Renal cortical epithelial cell (primary cell): ENCODE measurements around the gene CNPY1. TPM values are rescaled to one million over a fixed set of nuclear protein-coding genes. Genes with fewer than 3 reads are reported as not detected.

Source experiments
- DNase-seq: peaks from one replicate; pipeline ENCODE4 v3.0.0-alpha.2; 2011; ENCODE audit warnings: low read depth
- total RNA-seq: library from RNA; depleted of rRNA; stranded (reverse); fragments of >200 nt; gene quantifications from 2 replicates; pipeline ENCODE4 v1.2.3, GENCODE V29; 2014

Gene CNPY1
- total RNA-seq, 1 donor from 2014 or later, result not detected

DNA sequence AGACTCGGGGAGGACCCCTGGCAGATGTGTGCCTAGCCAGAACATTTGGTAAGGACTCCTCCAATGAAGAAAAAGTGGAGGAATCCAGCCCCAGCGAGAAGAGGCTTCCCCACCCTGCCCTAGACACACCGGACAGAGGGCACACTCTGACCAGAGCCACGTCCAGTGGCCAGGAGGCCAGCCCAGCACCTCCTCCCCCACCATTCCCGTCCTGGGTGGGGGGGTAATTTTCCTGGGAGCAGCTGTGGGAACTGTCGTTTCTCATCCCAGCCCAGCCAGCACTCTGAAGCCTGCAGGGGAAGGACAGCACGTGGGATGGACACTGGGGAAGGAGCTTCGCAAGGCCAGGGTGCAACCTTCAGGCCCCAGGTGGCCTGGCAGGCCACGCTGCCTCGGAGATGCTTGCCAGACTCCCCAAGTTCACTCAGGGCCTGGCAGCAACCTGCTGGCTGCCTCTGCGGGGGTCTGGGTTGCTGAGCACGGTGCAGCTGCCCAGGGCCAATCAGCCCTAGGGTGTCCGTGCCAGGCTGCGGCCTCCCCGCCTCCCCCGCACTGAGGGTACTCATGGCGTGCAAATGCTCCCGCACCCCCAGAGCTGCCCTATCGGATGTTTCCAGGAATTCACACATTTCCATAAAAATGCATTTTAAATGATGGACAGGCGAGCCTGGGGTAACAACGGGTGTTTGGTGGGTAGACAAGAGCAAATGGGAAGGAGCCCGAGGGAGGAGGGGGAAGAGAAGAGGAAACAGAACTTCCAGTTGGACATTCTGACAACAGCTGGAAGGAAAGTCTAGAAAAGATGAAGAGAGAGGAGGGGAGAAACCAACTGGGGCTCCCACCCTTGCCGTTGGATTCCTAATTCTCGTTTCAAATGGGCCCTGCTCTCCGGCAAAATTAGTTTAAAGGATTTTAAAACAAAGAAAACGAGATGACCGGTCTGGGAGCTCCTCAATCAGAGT is 90.3 kb downstream of the CNPY1 start:
- no peak for DNase-seq

DNA sequence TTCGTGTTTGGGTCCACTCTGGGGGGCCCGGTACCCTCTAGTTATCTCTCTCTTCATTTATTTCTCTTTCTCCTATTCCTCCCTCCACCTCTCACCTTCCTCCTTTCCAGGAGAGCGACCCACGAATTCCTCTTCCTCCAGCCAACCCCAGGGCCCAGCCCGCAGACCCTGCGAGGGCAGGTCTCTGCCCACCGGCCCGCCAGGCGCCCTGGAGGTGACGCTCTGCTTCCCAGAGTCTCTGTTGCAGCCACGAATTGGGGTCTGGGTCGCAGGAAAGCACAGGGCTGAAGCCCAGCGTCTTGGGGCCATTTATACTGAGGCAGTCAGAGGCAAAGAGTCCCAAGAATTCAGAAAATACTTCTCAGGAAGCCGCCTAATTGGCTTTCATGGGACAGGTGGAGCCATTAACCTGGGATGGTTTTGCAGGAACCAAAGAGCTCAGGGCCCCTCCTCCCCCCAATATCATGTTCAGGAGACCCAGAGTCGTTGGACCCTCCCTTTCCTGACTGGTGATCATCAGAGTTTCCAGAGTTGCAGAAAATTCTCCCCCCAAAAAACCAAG is 91.1 kb downstream of the CNPY1 start:
- DNase-seq, result no peak

DNA sequence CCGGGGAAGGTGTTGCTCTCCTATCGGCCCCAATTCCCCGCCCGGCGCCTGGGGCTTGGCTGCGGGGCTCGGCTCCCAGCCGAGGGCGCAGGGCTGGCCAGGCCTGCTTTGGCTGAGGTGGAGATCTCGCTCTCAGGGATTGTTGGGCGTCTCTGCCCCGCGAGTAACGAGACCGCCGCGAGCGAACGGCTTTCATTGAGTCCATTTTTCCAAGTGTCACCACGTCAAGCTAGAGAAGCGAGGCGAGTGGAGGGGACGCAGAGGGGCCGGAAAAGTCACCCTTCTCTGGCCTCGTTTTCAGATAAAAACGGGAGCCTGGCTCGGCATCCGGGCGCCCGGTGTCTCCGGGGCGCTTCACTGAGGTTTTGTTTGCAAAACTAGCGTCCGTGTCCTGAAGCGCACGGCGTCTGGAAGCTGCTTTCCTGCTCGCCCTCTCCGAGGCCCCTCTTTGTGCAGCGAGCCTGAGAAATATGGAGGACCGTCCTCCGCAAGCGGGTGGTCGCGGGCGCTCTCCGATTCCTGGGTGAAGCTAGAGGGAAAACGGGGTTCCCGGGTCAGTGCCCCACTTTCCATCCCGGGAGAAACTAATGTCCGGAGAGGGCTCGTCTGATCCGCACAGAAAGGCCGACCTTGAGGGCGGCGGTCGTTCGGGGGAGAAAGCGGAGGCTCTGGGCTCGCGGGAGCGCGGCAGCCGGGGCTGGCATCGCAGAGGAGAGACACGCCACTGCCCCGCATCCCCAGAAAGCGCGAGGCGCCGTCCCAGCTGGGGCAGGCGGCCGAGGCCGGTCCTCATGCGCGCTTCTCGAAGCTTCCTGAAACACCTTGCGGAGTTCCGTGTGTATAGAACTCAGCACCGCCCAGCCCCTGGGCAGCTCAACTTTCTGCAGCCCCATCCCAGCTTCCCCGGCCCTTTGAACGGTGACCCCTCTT is 91.9 kb downstream of the CNPY1 start:
- no peak for DNase-seq

DNA sequence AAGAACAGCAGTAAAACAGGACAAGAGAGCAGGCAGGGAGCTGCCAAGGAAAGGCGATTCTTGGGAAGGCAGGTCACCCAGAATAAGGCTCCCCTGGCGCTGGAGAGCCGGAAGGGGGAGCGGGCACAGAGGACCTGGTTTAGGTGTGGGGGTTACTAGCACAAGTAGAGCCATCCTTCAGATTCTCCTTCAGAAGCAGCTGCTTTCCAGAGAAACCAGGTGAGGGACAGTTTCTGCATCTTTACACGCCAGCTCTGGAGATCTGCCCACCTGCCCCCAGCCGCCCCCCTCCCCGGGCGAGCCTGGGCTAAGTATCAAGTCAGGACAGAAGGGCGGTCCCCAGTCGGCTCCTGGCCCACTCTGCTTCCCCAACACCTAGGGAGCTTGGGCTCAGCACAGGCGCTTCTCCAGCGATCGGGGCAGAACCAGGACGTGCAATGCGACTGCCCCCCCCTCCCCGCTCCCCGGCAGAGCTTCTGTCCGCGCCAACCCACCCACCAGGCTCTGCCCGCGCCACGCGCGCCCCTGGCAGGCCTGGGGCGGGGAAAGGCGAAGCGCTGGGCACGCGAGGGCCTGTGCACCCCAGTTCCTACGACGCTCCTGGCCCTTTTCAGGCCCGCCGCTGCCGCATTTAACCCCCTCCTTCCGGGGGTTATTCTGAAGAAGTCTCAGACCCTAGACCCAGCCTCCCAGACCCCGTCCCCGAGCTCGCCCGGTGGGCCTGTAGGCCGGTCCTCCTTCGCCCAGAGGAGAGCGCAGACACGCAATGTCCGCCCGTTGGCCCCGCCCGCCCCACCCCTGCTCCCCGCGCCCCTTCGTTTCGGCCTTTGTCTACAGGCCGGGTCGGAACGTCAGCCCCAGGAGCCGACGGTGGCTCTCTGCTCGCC is 92.8 kb downstream of the CNPY1 start:
- DNase-seq, result no peak

DNA sequence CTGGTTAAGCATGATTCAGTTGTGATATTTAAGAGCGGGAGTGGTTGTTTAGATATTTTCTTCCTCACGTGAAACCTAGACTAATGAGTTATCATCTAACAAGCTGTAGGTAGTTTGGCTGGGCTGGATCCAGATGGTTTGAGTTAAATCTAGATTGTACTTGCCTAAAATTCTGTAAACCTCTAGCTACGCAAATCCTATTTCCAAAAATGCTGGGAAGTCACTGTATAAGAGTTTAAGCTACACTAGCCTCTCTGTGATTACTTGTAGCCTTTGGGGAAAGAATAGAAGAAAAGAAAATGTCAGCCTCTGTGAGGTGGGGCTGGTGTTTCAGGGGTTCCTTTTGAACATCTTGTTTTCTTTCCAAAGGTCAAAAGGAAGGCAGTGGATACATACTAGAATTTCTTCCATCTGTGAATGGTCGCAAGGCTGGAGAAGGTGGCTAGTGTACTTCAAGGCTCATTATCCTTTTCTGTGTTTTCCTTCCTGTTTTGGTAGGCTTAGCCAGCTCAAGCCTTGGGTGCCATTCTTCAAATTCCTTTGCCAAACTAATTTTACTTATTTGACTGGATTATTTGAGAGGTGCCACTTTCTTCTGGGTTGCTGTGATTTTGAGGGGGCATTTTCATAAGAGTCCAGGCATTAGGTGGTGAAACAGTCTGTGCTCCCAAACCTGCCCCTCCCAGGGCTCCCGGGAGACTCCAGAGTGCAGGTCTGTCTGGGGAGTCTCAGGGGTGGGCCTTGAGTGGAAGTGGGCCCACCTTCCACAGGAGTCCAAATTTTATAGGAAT is 93.7 kb downstream of the CNPY1 start:
- no peak for DNase-seq

DNA sequence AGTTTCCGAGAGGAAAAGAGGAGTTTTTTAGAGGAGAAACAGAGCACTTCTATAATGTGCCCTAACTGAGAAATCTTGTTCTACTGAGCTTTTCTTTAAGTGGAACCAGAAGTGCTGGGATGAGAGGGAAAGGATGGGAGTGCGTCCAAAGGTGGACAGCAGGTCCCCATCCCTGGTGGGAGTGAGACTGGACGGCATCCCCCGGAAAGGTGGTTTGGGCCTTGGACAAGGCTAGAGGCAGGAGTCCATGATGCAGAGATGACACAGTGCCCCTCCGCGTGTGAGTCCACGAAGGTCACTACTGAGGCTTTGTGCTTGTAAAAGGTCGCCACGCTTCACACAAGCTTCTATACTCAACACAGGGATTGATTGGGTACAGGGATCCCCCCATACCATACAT is 94.5 kb downstream of the CNPY1 start:
- no peak for DNase-seq

Other genes starting within 250 kb of the CNPY1 start
- gene INSIG1, start 248.7 kb downstream of the CNPY1 start, total RNA-seq, result 33.7 and 734 TPM in 2 replicates
- 0.05 TPM in 1 of 2 replicates, not detected in the other for gene EN2, start 88.4 kb downstream of the CNPY1 start, total RNA-seq
- gene RBM33, start 98.1 kb upstream of the CNPY1 start, total RNA-seq, result 12.9 and 47.3 TPM in 2 replicates